AG08396 (cell line): Measurements from ENCODE around the gene UGT2B10.
"Not testable (repeated sequence)": the region's sequence is repeated elsewhere in the genome, so short reads cannot be mapped to it uniquely, and the experiment has no call there.

Experiments used
- DNase-seq: peaks from one replicate; pipeline ENCODE4 v3.0.0; 2012; ENCODE audit warnings: low spot score, mixed read lengths

UGT2B10 gene

DNA sequence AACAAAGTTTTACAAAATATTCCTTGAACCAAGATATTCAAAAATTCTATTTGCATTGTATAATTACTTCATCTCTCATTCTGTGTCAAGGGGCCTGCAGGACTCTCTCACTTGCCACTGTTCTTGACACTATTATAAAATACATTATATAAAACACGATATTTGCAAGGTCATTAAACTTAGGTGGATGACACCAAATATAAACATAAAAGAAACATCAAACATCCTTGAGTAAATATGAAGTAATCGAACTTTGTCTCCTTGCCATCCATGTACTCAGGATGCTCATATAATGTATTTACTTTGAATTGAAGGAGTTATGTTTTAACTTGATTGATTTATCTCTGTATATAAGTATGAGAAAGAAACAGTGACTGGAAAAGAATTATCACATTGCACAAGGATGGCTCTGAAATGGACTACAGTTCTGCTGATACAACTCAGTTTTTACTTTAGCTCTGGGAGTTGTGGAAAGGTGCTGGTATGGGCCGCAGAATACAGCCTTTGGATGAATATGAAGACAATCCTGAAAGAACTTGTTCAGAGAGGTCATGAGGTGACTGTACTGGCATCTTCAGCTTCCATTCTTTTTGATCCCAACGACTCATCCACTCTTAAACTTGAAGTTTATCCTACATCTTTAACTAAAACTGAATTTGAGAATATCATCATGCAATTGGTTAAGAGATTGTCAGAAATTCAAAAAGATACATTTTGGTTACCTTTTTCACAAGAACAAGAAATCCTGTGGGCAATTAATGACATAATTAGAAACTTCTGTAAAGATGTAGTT lies at the start of gene UGT2B10:
TSS of gene UGT2B10 (plus strand) at position 378 of the 793 bp plus-strand sequence. CDS start at position 404, 26 bp downstream.
- DNase-seq: not testable (repeated sequence)

DNA sequence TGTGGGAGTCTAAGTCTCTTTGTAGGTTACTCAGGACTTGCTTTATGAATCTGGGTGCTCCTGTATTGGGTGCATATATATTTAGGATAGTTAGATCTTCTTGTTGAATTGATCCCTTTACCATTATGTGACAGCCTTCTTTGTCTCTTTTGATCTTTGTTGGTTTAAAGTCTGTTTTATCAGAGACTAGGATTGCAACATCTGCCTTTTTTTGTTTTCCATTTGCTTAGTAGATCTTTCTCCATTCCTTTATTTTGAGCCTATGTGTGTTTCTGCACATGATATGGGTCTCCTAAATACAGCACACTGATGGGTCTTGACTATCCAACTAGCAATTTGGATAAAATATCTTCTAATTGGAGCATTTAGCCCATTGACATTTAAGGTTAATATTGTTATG lies 44.0 kb upstream of the UGT2B10 start:
- DNase-seq: not testable (repeated sequence)

DNA sequence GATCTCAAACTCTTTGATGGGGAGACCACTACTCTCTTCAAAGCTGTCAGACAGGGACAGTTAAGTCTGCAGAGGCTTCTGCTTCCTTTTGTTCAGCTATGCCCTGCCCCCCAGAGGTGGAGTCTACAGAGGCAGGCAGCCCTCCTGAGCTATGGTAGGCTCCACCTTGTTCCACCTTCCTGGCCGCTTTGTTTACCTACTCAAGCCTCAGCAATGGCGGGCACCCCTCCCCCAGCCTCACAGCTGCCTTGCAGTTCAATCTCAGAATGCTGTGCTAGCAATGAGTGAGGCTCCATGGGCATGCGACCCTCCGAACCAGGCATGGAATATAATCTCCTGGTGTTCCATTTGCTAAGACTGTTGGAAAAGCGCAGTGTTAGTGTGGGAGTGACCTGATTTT lies 42.1 kb upstream of the UGT2B10 start:
- no peak for DNase-seq

DNA sequence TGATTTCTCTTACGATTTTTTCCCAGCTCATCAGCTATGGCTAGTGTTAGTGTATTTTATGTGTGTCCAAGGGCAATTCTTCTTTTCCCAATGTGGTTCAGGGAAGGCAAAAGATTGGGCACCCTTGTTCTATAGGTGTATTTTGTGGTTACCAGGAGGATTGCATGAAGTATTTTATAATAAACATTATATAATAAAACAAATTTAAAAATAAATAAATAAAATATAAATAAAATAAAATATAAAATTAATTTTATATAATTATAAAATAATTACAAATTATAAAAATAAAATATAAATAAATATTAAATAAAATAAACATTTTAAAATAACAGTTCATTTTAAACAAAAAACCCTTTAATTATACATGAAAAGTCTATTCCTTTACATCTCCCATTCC lies 35.6 kb upstream of the UGT2B10 start:
- DNase-seq: no peak

DNA sequence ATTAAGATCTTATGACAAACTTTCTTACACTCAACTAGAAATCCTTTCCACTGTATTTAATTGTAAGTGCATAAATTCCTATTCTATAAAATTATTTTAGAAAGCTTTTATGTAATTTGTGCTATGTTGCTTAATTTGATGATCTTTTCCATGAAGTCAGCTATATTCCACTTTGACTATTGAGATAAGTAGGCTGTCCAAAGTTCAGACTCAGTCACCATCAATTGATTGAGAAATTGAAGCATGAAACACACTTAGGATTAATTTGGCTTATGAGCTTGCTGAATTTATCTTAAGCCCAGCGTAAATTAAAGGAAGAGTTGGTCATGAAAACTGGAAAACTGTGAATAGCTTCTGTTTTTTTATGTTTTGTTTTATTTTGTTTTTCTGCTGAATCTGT lies 18.7 kb upstream of the UGT2B10 start:
- no peak for DNase-seq

DNA sequence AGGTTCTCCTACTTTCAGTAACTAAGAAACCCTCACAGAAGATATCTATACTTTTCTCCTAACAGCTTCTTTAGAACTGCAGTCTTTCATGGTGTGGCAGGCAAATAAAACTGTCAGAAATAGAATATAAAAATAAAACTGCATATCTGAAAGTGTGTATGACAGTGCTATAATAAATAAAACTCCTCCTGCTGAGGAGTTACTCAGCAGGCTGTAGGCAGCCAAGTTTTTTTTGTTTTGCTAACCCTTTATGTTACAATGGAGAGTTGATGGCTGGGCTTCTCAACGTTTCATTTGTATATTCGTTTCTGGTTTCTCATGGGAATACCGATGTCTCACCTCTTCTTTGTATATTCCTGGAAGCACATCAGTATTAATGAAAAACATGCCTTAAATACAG lies 18.2 kb upstream of the UGT2B10 start:
- no peak for DNase-seq

DNA sequence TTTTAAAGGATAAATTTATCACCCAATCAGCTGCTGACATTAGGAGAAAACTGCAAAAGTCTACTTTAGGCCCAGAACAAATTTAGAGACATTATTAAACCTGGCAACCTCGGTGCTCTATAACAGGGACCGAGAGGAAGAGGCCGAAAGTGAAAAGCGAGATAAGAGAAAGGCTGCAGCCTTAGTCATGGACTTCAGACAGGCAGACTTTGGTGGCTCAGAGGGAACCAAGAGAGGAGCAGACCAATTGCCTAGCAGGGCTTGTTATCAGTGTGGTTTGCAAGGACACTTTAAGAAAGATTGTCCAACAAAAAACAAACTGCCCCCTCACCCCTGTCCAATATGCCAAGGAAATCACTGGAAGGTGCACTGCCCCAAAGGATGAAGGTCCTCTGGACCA lies 12.8 kb upstream of the UGT2B10 start:
- DNase-seq: no peak

DNA sequence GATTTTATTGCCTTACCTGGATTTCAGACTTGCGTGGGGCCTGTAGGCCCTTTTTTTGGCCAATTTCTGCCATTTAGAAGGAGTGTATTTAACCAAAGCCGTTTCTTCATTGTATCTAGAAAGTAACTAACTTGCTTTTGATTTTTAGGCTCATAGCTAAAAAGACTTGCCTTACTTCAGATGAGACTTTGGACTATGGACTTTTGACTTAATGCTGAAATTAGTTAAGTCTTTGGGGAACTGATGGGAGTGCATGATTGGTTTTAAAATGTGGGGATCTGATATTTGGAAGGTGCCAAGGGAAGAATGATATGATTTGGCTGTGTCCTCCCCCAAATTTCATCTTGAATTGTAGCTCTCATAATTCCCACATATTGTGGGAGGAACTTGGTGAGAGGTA lies 7.7 kb upstream of the UGT2B10 start:
- no peak for DNase-seq

DNA sequence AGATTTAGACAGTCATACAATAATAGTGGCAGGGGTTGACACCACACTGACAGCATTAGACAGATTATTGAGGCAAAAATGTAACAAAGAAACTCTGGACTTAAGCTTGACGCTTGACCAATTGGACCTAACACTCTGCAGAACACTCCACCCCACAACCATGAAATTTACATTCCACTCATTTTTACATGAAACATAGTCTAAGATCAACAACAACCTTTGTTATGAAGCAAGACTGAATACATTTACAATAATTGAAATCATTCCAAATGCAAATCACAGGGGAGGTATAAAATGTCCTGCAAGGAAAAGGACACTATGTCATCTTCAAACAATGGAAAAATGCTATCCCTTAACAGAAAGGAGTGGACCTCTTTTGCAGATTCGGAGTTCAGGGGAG lies 4.9 kb upstream of the UGT2B10 start:
- no peak for DNase-seq

DNA sequence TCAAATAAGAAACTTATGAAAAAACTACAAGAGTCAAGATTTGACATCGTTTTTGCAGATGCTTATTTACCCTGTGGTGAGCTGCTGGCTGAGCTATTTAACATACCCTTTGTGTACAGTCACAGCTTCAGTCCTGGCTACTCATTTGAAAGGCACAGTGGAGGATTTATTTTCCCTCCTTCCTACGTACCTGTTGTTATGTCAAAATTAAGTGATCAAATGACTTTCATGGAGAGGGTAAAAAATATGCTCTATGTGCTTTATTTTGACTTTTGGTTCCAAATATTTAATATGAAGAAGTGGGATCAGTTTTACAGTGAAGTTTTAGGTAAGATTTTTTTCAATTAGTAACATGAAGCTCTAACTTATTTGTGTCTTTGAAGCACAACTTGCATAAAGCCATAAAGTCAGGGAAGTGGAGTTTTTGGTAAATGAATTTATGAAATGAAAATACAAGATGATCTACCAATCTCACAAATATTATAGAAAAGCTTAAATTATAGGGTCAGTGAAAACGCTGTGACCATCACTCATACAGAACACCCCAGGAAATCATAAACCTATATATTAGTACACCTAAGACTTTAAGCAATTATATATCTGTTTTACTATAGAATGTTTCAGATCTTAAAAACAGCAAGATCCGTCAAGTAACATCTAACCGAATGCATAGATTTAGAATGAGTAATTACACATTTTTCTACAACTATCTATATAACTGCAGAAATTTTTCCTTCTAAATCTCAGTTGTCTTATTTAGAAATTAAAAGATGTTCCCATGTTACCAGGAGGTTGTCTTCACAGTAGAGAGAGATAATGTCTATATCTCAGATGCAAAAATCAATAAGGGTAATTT lies 844 bp downstream of the UGT2B10 start:
- not testable (repeated sequence) for DNase-seq

DNA sequence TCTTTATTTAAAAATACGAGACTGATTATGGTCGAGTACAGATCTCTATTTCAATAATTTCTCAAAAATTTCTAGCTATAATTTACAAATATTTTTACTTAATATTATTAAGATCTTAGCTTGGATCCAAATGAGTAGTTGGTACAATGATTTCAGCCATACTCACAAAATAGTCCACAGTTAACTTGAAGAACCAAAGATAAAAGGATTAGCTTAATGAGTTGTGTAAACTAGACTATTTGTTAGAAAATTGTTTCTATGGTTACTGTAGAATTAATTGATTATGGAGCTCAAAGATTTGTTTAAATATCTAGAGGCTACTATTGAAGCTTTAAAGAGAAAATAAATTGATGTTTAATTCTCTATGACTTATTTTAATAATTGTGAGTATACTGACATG lies 1.6 kb downstream of the UGT2B10 start:
- DNase-seq: no peak

DNA sequence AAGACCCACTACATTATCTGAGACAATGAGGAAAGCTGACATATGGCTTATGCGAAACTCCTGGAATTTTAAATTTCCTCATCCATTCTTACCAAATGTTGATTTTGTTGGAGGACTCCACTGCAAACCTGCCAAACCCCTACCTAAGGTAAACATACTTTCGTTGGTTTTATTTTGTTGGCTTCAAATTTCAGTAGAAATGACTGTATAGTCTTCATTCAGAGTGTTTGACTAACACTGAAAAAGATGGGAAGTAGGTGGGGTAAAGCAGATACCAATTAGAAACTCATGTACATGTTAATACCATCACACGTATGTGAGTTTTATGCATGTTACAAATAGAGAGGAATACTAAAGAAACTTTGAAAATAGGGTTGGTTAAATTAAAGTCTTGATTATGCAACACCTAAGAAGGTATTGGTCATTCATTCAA lies 2.3 kb downstream of the UGT2B10 start:
- not testable (repeated sequence) for DNase-seq

DNA sequence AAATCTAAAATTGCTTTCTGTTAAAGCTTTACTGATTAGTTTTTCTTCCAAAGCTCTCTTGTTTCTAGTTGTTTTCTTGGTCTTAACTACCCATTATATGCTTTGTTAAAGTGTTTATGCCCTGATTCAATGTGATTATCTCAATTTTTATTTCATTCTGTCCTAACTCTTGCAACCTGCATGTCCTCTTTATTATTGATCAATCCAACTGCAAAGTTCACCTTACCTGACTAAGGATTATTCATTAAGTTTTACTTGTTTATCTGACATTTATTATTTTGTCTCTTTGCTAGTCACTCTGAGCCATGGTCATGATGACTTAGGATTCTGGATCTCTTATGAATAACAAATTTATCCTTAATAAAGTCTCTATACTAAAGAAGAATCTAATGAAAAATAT lies 15.8 kb downstream of the UGT2B10 start:
- no peak for DNase-seq

DNA sequence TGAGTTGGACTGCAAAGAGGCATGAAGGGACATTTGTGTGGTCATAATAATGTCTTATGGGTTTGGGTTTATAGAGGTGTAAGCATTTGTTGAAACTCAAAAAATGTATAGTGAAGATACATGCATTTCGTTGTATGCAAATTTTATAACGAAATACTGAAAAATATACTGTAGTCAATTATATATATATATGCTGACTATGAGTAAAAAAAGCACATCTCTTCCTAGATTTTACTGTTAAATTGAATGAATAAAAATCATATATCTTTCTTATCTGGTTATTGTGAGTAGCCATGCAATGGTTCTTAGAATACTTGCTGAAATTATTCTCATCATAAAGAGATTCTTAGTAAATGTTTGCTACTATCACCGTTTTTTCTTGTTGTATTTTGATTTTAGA lies 34.5 kb downstream of the UGT2B10 start:
- no peak for DNase-seq

DNA sequence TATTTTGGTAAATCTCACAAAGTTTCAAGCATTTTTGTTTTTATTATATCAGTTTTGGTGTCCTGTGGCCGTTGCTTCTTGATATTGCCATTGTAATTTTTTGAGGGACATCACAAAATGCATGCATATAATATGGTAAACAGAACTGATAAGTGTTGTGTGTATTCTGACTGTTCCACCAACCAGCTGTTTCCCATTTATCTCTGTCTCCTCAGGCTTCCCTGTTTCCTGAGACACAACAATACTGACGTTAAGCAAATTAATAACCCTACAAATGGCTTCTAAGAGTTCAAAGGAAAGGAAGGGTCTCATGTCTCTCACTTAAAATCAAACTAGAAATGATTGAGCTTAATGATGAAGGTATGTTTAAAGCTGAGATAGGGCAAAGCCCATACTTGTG lies 40.0 kb downstream of the UGT2B10 start:
- DNase-seq: no peak

DNA sequence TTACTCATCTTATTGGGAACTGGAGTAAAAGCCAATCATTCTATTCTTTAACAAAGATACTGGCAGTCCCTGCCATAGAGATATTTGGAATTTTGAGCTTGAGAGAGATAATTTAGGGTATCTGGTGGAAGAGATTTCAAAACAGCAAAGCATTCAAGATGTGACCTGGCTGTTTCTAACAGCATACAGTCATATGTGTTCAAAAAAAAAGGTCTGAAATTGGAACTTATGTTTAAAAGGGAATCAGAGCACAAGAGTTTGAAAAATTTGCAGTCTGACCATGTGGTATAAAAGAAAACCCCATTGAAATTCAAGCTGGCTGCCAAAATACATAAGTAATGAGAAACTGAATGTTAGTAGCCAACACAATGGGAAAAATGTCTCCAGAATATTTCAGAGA lies 42.2 kb downstream of the UGT2B10 start:
- DNase-seq: no peak

DNA sequence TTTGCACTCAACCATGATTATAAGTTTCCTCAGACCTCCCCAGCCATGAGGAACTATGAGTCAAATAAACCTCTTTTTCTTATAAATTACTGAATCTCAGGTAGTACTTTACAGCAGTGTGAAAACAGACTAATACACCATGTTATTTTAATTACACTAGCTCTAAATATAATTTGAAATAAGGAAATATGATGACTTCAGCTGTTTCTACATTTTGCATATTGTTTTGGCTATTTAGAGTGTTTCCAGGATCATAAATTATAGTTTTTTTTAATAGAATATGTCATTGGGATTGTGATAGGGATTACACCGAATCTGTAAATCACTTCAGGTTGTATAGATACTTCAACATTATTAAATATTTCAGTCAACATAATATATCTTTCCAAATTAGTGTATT lies 43.9 kb downstream of the UGT2B10 start:
- DNase-seq: no peak

DNA sequence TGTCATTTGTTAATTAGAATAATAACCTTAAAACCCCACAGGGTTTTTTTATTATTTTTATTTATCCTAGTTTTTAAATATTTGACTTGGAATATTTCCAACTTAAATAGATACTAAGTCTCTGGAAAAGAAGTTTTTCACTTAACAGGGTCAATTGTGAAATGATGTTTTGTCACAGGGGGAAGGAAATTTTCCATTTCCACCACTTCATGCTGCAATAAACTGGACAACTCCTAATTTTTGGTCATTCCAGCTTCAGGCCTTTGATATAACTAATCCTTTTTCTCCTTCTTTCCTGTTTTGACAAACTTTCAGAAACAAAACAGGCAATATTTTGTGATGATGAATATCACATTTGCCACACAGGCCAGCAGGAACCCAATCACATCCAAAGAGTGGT lies 45.3 kb downstream of the UGT2B10 start:
- DNase-seq: no peak

DNA sequence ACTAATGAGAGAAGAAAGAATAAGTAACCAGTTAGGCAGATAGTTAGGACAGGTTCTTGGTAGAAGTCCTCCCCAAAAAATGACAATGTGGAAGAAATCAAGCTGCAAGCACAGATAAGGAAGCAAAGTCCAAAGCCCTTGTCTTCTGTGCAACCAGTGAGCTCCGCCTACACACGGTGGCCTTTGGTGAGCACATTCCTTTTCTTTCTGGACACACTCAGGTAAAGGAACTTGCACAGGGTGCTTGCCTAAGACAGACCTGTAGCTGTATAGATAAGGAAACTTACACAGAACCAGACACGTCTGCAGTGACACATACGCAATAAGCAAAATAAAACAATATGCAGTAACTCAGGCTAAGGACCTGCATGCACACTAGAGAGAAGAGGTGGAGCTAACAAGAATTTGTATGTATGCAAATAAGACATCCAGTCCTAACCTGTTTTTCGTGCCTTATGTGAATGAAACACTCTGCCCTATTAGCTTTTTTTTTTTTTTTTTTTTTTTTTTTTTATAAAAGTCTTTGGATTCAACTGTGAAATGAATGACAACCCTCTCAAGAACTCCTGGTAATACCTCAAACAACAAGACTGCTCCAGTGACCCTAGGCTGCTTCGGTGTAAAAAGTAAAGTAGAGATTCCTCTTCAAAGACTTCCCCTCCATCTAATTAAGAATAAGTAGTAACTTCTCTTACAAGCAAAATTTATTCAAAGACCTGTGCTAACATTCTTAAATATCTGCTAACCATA lies 48.8 kb downstream of the UGT2B10 start:
- no peak for DNase-seq

DNA sequence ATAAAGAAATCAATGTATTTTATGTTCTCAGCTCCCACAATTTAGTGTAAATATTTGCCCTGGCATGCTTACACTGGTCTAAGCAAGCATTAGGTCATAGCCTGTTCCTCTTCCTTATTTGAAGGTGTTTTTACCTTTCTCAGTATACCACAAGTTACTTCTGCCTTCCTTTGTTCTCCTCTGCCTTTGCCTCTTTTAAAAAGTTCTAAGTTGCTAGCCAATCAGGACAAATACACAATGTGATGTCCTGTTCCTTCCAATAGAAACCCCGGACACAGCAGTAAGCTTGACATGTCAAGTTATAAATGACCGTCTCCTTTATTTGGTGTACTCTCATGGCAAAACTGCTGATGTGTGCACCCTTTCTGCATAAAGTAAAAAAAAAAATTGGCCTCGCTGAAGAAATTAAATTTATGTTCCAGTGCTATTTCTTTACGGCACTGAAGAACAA lies 49.4 kb downstream of the UGT2B10 start:
- DNase-seq: no peak

DNA sequence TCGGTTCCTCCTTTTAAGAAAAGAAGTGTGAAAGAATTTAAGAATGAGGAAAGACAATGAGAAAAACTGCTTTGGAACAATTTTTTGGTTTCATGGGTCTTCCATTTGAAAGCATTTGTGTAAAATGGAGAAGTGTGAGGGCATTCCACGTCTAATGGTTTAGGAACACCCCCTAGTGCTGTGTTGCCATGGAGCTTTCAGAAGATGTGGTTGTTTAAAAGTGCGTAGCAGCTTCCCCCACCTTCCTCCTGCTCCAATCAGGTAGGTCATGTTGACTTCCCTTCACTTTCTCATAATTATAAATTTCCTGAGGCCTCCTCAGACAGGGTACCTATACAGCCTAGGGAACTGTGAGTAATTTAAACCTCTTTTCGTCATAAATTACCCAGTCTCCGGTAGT lies 50.0 kb downstream of the UGT2B10 start:
- no peak for DNase-seq

DNA sequence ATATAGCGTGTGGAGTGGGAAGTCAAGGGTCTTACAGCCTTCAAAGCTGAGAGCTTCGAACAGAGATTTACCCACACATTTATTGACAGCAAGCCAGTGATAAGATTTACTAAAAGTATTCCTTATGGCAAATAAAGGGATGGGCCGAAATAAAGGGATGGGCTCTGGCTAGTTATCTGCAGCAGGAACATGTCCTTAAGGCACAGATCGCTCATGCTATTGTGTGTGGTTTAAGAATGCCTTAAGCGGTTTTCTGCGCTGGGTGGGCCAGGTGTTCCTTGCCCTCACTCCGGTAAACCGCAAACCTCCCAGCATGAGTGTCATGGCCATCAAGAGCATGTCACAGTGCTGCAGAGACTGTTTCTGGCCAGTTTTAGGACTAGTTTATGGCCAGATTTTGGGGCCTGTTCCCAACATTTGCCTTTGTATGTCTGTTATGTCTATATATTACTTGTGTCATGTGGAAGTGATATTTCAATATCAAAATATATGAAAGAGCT lies 53.5 kb downstream of the UGT2B10 start:
- no peak for DNase-seq
